IPS-11a (cell line): ENCODE measurements around the gene ABCB1.

ENCODE experiments used
- H3K4me3 ChIP-seq: one replicate; pipeline ENCODE4 v1.5.1; 2013; ENCODE audit warnings: low read depth, low read length, control low read depth

Gene ABCB1

GRCh38 chr7:87517136-87517815, 83.4 kb downstream of the ABCB1 start:
- H3K4me3 ChIP-seq = no peak overlapping the region

DNA sequence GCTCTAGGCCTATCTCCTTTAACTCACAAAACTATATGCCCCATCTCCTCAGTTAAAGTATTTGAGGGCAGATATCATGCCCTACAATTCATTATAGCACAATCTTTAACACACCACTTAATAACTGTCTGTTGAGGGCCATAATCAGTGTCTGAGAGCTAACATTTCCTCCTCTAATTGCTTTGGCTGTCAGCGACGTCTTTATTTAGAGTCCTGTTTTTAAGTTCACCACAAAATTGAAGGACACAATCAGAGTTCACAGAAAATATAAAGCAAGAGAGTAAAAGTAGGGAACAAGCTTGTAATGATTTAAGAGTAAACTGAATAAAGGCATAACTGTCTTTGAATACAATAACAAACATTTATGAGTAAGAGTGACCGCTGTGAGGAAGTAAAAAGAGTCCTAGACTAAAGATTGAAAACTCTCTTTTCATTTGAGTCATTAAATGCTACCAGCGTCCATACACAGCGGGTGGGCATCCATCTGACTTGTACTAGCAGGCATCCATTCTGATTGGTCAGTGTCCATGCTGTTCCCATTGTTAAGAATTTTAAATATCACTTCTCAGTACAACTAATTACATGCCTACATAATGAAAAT, 86.8 kb downstream of the ABCB1 start:
- H3K4me3 ChIP-seq = no peak overlapping the region

DNA sequence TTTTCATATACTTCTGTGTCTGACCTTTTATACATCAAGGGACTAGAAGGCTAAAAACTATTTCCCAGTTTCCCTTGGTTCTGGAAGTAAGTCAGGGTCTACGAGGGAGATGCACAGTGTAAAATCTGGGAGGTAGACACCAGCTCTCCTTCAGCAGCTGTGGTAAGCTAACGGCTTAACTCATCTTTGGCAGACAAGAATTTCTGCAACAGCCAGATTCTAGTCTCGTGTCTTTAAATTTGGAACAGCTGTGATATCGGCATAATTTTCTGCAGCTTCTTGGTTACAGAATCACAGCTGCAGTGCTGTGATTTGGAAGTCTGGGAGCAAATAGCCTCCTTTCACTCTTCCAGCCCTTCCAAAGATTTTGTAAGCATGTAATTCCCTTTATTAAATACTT, 87.8 kb downstream of the ABCB1 start:
- no peak overlapping the region for H3K4me3 ChIP-seq

DNA sequence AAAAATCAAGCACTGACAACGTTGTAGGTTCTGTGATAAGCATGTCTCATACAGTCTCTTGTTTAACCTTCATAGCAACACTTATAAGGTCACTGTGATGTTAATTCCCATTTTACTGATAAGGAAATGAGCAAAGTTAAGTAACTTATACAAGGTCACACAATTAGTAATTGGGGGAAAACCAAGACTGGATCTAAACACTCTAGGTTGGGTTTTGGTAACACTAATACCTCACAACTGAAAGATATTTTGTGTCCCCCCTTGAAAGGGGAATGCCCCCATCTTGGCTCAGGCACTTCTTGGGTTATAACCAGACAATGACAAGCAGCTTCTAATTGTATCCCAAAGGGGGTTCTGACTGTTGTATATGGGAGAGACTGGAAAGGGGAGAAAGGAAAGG, 89.2 kb downstream of the ABCB1 start:
- H3K4me3 ChIP-seq = no peak overlapping the region

DNA sequence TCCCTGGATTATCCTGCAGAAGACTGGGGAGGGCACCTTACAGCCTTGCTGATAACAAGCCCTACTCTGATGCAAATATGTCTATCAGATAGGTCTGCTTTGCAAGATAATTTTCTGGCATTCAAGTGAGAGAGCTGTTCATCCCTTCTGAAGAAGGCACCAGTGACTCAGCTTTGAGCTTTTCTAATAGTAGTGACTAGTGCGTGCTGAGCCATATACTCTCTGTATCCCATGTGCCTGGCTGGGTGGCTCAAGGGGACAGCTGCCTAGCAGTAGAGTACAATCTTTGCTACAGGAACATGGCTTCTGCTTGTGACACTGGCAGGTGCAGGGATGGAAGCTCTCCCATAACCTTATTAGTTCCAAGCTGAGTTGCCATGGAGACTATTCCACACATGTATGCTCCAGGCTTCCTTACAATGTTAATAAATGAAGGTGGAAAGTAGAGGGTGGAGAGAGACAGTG, 90.2 kb downstream of the ABCB1 start:
- H3K4me3 ChIP-seq = no peak overlapping the region

DNA sequence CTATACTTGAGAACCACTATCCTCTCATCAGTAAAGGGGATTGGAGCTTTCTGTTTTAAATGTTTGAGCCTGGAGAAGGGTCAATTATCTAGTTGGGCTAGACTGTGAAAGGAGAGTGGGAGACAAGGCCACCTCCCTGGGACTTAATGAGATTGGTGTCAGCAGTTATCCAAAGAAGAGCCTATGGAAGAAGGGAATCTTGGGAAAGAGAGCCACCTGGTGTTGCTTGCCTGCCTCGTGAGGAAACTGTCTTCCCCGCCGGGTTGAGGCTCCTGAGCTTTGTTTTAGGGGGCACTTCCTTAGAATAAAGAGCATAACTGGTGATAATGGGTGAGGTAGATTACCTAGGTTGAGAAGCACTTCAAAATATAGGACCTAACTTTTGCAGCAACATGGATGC, 93.2 kb downstream of the ABCB1 start:
- no peak overlapping the region for H3K4me3 ChIP-seq

- H3K4me3 ChIP-seq = no peak overlapping the region
Observed at GRCh38 chr7:87506246-87507180, 94.2 kb downstream of the ABCB1 start.

GRCh38 chr7:87505557-87506245, 95.0 kb downstream of the ABCB1 start:
- H3K4me3 ChIP-seq = no peak overlapping the region

DNA sequence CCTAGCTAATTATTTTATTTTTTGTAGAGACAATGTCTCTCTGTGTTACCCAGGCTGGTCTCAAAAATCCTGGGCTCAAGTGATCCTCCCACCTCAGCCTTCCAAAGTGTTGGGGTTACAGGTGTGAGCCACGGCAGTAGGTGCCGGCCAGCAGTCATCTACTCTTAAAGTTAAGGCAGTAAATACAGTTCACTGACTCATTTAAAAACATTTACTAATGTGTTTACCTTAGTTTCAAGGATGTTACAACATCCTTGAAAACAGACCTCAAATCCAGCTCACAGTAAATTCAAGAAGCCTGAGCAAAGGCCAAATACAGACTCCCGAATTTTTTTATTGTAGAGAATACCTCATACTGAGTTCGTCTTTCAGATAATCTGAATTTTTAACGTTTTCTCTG, 95.6 kb downstream of the ABCB1 start:
- H3K4me3 ChIP-seq = no peak overlapping the region

DNA sequence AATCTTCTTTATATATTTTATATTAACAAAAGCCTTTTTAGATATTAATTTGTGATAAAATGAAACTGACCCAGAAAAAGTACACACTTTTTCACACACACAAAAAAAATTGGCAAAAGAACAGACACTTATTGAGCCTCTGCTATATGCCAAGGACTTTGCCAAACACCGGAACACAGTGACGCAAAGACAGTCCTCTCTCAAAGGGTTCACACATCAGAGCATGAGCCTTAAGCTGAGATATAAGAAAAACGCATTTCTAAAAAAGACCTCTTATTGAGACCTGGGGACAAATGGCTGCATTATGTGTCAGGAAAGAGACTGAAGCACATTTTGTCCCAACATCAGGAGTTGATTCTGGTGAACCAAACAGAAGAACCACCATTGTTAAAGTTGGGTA, 101.2 kb downstream of the ABCB1 start:
- H3K4me3 ChIP-seq = no peak overlapping the region

DNA sequence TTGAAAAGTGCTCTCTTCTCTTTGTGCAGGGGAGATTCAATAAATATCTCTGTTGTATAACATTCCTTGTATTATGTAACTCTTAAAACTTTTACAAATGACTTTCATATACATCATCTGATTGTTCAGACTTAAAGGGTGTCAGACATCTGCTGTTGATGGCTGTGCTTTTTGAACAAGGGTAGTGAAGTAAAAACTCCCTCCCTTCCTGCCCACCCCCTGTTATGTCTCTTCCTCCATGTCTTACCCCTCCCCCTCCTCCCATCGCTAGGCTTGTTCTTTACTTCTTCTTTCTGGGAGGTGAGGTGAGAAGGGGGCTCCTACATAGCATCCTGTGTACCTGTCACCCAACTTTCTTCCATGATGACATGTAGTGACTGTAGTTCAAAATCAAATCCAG, 101.8 kb downstream of the ABCB1 start:
- no peak overlapping the region for H3K4me3 ChIP-seq

- no peak overlapping the region for H3K4me3 ChIP-seq
Observed at GRCh38 chr7:87497482-87497881, 103.2 kb downstream of the ABCB1 start.

DNA sequence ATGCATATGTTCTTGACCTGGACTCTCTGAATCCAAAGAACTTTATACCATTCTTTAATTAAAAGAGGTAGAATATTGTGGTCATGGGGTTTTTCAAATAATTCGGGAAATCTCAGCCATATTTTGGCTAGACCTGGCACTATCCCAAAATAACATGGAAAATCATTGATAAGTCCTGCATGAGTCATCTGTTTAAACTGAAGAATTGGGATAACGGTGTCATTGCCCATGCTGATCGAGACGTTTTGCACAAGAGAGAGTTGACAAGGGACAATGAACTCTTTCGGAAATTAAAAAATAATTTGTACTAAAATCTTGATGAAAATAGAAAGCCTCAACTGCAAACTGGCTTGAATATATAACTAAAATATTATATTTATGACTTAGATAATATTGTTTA, 105.3 kb downstream of the ABCB1 start:
- no peak overlapping the region for H3K4me3 ChIP-seq

DNA sequence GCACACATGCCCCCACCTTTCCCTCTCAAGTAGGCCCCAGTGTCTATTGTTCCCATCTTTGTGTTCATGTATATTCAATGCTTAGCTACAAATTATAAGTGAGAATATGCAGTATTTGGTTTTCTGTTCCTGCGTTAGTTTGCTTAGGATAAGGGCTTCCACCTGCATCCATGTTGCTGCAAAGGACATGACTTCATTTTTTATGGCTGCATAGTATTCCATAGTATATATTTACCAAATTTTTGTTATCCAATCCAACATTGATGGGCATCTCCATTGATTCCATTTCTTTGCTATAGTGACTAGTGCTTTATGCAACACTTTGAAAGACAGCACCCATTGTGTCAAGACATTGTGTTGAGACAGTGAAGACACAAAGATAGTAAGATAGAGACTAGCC, 106.2 kb downstream of the ABCB1 start:
- no peak overlapping the region for H3K4me3 ChIP-seq

- no peak overlapping the region for H3K4me3 ChIP-seq
Observed at GRCh38 chr7:87483131-87483530, 117.6 kb downstream of the ABCB1 start.

DNA sequence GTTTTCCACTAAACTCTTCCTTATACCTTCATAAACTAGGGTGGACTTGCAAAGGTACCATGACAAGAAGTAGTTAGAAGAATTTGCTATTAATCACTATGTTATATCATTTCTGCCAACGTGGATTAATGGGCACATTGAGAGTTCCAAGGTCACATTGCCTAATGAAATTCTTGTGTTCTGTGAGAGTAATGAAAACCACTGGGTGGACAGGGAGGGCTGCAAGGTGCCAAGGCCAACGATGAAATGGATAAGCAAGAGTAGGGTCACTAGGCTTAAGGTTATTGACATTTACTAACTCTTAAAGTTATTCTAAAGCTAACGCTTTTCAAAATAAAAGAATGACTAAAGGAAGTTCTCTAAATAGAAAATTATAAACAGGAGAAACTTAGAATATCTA, 118.6 kb downstream of the ABCB1 start:
- H3K4me3 ChIP-seq = no peak overlapping the region

- no peak overlapping the region for H3K4me3 ChIP-seq
Observed at GRCh38 chr7:87480386-87480785, 120.3 kb downstream of the ABCB1 start.

DNA sequence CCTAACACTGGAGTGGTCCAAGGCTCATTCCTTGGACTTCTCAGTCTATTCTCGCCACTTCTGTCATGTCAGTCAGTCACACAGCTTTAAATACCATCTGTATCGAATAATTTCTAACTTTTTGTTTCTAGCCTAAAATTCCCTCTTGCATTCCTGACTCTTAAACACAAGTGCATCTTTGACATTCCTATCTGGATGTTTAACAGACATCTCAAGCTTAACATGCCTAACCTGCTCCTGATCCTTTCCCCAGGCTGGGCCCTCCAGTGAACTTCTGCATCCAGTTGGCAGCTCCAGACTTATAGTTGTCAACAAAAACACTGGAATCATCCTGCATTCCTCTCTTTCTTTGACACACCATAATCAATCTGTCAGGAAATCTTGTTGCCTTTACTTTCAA, 120.7 kb downstream of the ABCB1 start:
- no peak overlapping the region for H3K4me3 ChIP-seq

DNA sequence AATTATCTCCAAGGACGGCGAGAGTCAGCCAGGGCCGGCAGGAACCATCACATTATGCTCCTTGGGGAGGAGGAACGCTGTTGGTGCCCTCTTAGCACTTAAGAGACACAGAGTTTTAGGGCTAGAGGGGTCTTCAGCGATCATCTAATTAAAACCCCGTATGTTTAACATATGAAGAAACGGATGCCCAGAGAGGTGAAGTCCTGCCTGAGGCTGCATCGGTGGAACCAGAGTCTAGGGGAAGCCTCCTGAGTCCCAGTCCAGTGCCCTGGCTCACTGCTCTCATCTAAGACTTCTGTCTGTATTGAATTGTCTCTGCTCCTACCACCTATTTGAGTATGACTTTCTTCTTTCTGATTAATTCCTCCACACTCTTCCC, 124.5 kb downstream of the ABCB1 start:
- H3K4me3 ChIP-seq = peak overlapping the region; percentile 8

GRCh38 chr7:87475359-87476178, 125.1 kb downstream of the ABCB1 start, which contains the start of gene ABCB4:
ABCB4 (minus strand) TSS chr7:87475680; CDS start chr7:87475465, 215 bp downstream.
- H3K4me3 ChIP-seq = peak within 1 kb of the TSS; percentile 24
